NCI-H146 treated with DMSO at 0.1 percent for 48 hours (cell line): Measurements from ENCODE around the gene MCC.

Source experiments
- DNase-seq: peaks from one replicate; lab custom pipeline; 2025; ENCODE audit not compliant: unreplicated experiment; lab: John Stamatoyannopoulos, UW

MCC gene

GRCh38 chr5:113204525-113205161, 283.6 kb downstream of the MCC start:
- DNase-seq = no peak

DNA sequence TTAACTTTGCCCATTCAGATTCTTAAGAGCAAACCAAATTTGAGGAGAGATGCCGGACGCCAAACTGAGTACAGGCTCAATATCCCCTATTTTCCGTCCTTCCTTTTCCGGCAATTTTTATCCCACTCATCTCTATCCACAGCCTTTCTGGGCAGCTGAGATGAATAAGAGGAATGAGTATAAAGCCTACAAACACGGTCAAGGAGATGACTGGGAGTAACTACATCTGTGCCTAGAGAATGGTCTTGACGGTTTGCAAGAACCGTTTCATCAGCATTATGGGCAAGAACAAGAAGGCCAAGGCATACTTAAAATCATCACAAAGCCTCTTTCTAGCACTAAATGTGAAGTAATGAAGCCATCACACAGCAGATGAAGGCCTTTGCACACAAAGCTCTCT, 284.3 kb downstream of the MCC start:
- no peak for DNase-seq

GRCh38 chr5:113202746-113203716, 285.2 kb downstream of the MCC start:
- no peak for DNase-seq

GRCh38 chr5:113202287-113202686, 286.0 kb downstream of the MCC start:
- no peak for DNase-seq

- no peak for DNase-seq
Measured at GRCh38 chr5:113201715-113202114, 286.5 kb downstream of the MCC start.

DNA sequence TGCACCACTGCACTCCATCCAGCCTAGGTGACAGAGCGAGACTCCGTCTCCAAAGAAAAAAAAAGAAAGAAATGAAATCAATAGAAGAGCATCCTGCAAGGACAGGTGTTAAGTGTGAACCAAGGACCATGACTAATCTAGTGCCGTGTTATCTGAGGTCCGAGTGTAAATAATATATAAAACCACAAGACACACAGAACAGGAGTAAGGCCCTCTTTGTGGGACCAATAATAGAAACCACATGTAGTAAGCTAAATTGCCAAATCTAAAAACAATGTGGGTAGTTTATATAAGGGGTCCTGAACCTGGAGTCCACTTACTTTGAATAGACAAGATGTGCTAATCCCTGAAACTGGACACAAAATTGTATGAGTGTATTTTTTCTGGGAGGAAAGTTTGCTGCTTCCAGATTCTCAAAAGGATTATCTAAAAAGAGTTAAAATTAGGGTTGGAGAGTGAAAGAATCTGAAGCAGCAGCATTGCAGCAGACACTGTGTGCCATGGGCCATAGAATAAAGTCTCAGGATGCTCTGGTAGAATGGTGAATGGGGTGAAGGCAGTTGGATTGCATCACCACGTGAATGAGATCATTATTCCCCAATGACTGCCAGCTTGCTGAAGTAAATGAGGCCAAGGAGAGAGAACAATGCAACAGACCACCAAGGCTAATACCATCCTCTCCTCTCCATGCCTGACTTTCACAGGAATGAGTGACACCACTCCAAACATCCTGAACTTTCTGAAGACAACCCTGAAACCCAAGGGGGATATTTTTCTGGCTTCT, 288.9 kb downstream of the MCC start:
- DNase-seq = no peak

GRCh38 chr5:113197456-113198200, 290.6 kb downstream of the MCC start:
- no peak for DNase-seq

DNA sequence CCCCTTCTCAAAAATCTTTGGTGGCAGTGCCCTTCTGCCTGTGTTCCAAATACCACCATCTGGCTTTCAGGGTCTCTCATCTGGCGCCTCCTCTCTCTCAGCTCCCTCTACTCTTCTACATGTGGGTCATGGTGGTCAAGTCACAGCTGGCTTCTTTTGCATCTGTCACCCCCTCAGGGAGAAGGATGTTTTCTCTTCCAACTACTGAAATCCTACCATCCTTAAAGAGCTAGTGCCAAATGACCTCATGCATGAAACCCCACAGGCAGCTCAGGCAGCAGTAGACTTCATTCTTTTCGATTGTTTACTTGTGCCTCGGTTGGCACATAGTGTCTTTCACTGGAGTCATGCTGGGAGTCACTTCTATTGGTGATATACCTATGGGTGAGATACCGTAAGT, 292.5 kb downstream of the MCC start:
- no peak for DNase-seq

GRCh38 chr5:113195251-113195650, 293.0 kb downstream of the MCC start:
- no peak for DNase-seq

- DNase-seq = no peak
Measured at GRCh38 chr5:113194591-113194990, 293.7 kb downstream of the MCC start.

DNA sequence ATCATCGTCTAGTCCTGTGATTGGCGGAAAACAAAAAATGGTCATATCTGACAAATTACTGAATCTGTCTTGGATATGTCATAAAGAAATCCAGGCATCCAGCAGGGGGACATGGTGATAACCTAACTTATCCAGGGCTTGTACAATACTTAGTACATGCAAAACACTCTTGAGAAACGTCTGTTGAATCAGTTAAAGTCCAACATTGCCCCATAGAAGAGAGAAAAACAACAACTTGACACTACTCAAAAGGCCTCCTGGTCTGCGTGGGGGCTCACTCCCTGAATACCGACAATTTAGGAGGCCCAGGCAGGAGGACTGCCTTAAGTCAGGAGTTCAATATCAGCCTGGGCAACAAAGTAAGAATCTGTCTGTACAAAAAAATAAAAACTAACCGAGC, 294.1 kb downstream of the MCC start:
- DNase-seq = no peak

GRCh38 chr5:113193311-113193978, 294.8 kb downstream of the MCC start:
- no peak for DNase-seq

DNA sequence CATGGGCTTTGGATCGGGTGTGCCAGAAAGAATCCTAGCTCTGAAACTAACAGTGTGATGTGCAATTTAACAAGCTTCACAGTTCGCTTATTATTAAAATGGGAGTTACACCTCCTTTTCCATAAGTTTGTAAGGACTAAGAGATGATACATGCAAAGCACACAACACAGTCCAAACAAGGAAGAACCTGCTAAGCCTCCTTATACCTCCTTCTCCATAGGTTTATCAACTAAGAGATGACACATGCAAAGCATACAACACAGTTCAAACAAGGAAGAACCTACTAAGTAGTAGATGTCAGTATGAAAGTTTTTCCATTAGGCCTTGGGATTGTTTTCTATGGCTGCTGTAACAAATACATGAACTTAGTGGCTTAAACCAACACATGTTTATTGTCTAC, 295.7 kb downstream of the MCC start:
- DNase-seq = no peak

DNA sequence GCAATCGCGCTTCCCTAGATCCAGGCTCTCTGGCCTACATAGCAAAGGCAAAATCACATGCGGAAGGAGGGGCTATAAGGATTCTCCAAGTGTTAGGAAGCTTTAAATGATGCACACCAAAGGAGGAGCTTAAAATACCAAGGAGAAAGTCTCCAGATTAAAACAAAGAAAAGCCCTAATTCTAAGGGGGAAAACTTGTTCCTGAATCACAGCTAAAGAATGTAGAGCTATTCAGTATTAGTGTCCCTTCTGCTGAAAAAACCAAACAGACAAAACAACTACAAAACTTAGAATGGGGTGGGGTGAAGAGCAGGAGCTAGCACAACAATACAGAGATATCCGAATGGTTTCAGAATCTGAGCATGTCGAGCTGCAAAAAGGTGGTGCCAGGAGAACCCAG, 297.9 kb downstream of the MCC start:
- DNase-seq = no peak

DNA sequence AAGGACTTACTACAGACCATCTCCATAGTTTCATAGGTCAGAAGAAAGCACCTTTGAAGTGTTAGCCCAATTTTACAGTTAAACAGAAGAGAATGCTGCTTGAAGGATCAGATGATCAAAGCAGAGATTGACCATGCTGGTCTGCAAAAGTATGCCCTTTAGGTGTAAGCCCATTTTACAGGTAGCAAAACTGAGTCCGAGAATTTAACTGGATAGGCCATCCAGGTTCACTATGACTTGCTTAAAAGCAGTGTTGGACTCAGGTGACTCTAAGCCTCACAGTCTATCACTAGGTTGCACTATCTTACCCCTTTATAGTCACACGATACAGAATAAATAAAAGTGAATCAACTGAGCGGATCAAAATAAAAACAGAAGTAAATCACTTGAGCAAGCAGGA, 299.0 kb downstream of the MCC start:
- no peak for DNase-seq

DNA sequence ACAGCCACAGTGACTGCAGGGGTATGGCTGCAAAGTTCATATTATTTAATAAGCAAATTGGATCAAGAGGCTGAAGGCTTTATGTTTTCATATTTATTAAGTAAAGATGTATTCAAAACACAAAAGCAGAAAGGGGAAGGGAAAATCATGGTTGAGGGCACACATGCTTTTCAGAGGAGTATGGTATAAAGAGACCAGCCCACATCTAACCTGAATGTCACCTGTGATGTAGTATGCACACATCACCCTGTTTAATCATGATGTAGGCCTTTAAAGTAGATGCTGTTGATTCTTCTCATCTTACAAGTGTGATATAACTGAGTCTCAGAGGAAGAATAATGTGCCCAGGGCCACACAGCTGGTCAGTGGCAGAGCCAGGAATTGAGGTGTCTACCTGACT, 299.8 kb downstream of the MCC start:
- no peak for DNase-seq

DNA sequence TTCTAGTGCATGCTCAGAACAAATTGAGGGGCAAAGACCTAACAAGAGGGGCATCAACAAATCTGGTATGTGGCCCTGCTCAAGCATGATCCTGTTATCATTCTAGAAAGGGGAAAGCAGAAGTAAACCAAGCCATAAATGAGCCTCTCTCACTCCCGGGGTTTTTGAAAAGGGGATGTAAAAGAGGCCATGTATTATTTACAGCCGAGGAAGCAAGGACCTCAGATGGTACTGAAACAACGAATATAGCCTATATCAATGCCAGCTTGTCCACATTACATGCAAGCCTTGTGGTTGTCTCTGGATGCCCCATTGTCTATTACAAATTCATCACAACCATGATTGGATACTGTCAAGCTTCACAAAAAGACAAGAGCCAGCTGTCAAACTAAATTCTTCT, 300.3 kb downstream of the MCC start:
- DNase-seq = no peak

- DNase-seq = no peak
Measured at GRCh38 chr5:113186061-113186460, 302.2 kb downstream of the MCC start.

- no peak for DNase-seq
Measured at GRCh38 chr5:113183694-113184093, 304.6 kb downstream of the MCC start.

- no peak for DNase-seq
Measured at GRCh38 chr5:113182658-113183344, 305.5 kb downstream of the MCC start.
